GM18499 (cell line): ENCODE results near the gene CAMTA2.
A peak's percentile ranks its signal among the peaks of the same experiment; 100 is the strongest.

Experiments
- ATAC-seq: cut with Tn5 transposase; IDR thresholded peaks from one replicate; pipeline ENCODE4 v1.9.1; 2021; ENCODE audit warnings: moderate number of reproducible peaks; ENCODE audit not compliant: insufficient read depth, unreplicated experiment

CAMTA2 gene

DNA sequence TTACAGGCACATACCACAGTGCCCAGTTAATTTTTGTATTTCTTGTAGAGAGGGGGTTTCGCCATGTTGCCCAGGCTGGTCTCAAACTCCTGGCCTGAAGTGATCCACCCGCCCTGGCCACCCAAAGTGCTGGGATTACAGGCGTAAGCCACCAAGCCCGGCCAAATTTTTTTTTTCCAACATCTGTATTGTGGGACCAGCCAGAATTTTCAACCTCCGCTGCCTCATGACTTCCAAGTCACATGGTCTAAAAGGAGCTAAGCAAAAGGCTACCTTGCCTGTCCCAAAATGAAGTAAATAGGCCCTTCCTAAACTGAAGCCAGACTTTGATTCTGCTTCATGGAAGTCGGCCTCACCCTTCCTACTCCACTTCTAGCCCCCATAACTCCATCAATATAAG lies 15.6 kb downstream of the CAMTA2 start:
- ATAC-seq, result no peak

DNA sequence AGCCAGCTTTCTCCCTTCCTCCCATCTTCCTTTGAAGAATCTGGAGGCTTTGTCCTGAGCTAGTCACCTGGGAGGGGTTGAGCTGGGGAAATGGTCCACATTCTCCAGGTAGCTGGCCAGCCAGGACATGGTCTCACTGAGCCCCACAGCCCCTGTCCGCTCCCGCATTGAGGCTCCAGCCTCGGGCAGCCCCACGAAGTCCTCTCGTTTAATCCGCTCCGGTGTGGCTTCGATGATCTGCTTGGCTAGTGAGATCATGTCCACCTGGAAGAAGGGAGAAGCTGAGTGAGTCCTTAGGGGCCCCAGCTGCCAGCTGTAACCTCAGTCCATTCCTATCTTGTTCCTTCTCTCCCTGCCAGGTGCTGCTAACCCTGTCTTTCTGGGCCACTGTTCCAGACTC lies 17.2 kb downstream of the CAMTA2 start:
- no peak for ATAC-seq

GRCh38 chr17:4969551-4970173 lies 17.8 kb downstream of the CAMTA2 start:
- no peak for ATAC-seq

DNA sequence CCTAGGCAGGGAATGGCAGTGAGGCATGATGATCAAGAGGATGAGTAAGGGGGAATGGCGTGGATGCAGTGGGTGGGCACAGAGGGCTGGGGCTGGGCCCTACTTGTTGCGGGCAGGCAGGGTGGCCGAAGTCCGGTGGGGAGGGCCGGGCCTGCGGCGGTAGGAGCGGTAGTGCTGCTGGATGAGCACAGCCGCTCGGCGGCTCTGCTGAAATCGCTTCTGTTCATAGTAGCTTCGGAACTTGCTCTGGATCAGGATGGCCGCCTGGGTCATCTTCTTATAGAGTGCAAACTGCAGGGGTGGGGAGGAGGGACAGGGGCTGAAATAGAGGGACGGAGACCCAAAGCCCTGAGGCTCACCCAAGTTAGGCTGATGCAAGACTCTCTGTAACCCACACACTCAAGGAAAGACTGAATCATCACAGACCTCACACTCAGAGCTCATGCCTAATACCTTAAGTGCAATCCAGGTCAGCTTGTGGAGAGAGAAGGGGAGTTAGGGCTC lies 18.4 kb downstream of the CAMTA2 start:
- ATAC-seq, result no peak

DNA sequence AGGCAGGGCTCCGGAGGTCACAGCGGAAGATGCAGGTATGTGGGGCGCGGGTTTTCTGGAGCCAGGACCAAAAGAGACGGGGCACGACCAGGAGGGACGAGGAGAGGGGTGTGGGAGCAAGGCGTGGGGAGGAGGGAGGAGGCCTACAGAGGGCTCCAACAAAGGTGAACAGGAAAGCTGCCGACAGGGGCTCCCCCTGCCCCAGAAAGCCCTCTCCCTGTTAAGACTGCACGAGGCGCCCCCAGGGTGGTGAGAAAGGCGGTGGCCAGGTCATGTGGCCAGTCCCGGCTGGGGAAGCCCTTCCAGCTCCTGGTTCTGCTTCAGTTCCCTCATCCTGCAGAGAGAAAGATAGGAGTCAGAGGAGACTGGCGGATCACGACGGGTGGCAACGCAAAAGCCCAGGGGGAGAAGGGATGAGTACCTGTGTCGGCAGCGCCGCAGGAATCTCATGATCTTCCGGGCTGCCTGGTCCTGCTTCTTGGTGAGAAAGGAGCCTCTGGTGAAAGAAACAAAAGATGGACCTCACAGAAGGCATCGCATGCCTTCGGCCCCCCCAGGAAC lies 18.9 kb downstream of the CAMTA2 start:
- no peak for ATAC-seq

DNA sequence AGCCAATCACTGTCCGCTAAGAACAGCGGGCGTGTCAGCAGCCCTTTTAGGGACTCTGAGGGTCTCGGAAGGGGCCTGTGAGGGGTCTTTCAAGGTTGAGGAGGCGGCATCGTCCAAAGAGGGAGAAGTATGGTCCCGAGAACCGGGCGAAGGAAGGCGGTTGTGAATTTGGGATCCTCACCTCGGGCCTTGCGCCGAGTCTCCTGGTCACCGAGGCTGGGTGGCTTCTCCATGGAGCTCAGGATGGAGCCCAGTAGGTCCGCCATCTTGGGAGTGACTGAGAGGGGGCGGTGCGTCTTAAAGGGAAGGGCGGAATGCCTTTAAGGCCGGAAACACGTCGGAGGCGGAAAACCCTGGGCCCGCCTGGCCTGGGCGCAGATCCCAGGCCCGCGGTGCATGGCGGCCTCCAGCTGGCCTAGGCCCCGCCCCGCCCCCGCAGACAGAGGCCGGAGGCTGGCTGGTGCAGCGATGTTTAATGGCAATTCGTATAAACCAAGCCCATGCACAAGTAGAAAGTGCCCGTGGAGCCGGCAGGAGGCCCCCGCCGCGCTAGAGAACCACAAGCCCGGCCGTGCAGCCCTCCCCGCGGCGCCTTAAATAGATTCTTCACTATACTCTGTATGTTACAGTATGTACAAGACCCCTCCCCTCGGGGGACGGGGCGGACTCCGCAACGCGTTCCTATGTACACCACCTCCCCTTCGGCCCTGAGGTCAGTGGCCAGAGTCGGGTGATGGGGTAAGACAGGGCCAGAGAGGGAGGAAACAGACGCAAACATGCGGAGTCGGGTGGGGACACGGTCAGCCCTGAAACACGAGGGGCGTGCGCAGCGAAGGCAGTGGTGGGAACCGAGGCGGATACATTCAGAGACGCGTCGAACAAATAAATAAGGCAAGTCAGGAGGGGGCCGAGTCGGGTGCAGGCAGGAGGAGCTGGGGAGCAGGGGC lies 19.7 kb downstream of the CAMTA2 start, which contains the start of gene SPAG7:
Gene SPAG7, minus strand, starts transcription at position 279 of the 947 bp plus-strand sequence. Its CDS starts 13 bp downstream, at position 266.
- peak; percentile 46 for ATAC-seq

DNA sequence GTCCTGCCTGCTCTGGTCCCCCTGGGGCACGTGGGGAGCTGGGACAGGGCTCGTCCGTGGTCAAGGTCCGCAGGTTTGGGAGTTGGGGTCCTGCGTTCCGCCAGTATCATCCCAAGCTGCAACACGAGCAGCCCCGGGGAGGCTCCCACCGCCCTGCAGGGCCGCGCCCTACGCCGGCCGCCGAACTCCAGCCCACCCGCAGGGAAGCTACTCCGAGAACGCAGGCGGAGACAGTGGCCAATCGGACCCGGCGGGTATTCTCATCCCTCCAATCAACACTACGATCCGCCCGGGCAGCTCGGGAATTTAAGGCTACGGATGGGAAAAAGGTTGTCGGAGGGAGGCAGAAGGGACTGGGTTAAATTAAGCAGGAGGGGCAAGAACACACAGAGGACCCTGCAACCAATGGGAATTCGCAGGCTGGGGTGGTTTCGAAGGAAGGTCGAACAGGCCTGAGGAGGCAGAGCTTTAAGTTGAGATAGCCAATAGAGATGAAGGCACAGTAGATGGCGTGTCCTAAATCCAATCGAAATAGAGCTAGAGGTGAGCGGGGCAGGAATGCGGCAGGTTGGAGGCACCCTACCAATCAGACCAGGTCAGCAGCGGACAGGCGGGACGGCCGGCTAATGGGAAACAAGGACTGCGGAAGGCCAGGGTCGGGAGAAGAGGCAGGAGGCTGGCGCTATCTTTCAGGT lies 20.5 kb downstream of the CAMTA2 start:
- ATAC-seq, result peak; percentile 59

DNA sequence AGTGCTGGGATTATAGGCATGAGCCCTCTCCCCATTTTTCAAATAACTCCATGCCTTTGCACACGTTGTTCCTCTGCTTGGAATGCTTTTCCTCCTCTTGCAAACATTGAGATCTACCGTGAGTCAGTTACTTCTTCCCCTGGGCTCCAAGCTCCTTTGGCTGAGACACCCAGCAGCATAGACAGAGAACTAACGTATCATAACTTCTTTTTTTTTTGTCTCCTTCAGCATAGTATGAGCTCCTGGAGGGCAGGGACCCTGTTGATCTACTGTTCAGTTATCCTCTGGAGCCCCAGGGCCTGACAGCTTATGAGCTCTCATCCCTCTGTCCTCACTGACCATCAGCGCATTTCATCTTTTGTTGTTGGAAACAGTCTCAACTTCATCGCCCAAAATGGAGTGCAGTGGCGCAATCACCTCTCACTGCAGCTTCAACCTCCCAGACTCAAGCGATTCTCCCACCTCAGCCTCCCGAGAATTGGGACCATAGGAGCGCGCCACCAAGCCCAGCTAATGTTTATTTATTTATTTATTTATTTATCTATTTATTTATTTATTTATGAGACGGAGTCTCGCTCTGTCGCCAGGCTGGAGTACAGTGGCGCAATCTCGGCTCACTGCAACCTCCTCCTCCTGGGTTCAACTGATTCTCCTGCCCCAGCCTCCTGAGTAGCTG lies 22.0 kb downstream of the CAMTA2 start:
- no peak for ATAC-seq

GRCh38 chr17:4960279-4960922 lies 27.1 kb downstream of the CAMTA2 start:
- no peak for ATAC-seq

DNA sequence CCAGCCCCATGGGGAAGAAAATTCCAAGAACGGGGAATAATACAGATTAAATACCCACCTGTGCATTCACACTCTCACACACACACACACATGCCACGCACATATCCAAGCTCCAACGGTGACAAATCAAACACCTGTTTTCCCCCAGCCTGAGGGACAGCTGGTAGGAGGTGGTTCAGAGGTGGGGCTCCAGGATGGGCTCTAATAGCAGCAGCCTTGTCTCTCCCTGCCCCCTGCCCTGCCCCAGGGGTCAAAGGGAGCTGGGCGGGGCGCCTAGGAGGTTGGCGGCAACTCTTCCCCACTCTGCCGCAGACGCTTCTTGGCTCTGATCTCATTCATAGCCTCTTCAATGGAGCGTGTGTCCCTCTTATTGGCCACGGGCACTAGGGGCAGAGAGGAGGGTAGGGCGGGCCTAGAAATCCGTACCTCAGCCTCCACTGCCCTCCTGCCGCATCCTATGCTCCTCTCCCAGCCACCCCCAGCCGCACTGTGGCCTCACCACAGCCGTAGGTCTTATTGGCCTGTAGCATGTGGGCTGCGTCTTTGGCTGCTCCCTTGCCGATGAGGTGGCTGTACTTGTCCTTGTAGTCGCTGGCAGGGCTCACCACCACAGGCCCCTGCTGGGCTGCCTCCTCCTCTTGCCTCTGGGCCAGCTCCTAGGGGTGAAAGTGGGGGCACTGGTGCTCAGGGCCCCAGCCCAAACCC lies 28.1 kb downstream of the CAMTA2 start:
- no peak for ATAC-seq

DNA sequence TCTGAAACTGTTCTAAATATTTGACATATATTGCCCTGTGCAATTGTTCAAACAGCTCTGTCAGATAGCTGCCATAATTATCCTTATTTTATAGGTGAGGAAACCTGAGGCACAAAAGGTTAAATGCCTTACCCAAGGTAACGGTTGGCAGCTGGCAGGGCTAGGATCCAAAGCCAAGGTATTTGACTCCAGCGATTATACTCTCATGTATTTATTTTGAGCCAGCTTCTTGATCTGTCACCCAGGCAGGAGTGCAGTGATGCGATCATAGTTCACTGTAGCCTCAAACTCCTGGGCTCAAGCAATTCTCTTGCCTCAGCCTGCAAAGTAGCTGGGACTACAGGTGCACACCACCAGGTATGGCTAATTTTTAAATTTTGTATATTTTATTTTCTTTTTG lies 29.4 kb downstream of the CAMTA2 start:
- no peak for ATAC-seq

- no peak for ATAC-seq
Measured at GRCh38 chr17:4956493-4957061, 30.9 kb downstream of the CAMTA2 start.

DNA sequence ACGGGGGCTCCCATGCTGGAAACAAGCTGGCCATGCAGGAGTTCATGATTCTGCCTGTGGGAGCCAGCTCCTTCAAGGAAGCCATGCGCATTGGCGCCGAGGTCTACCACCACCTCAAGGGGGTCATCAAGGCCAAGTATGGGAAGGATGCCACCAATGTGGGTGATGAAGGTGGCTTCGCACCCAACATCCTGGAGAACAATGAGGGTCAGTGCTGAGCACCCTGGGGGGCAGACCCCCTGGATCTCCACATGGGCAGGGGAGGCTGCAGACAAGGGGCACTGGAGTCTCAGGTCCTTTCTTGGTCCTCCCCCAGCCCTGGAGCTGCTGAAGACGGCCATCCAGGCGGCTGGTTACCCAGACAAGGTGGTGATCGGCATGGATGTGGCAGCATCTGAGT lies 32.4 kb downstream of the CAMTA2 start:
- ATAC-seq, result no peak

GRCh38 chr17:4953451-4953961 lies 34.0 kb downstream of the CAMTA2 start:
- no peak for ATAC-seq

- no peak for ATAC-seq
Measured at GRCh38 chr17:4951486-4951885, 36.0 kb downstream of the CAMTA2 start.

GRCh38 chr17:4950746-4951204 lies 36.7 kb downstream of the CAMTA2 start, which contains the start of gene ENO3:
Gene ENO3, plus strand, starts transcription at chr17:4951119. Its CDS starts 711 bp downstream, at chr17:4951830.
- no peak for ATAC-seq

DNA sequence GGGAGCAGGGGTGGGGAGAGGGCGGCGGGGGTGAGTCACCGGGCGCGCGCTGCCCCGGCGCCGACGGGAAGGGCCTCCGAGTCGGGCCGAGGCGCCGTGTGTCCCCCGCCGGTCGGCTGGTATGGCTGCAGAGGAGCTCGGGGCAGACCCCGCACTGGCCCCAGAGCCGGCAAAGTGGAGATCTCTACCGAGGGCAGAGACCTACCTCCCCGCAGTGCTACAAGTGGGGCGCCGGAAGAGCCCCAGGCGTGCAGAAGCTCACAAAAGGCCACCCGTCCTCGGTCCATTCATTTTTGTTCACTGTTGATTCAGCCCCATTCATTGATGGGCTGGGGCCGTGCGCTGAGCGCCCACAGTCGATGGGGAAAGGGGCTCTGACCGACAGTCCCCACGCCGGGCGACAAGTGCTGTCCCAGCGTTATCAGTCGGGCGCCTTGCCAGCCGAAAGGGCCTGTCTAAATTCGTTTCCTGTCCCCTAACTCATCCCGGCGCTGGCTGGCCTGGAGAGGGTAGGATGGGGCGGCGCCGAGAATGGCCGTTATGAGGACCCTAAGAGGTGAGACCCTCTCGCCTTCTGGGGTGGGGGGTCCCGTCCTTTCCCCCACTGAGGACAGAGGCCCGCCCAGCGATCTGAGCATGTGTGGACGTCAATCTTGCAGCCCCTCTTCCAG lies 37.3 kb downstream of the CAMTA2 start:
- ATAC-seq, result no peak
